Fibroblast of lung (primary cell): Measurements from ENCODE around the gene TRPM4. TPM values are rescaled to one million over a fixed set of nuclear protein-coding genes. Genes with fewer than 3 reads are reported as not detected.

Experiments
- DNase-seq, 2 donors: peaks; one replicate each; pipeline versions ENCODE4 v3.0.0 to v3.0.0-alpha.2; 2010; ENCODE audit warnings: low read depth in 2 of 2
- H2AFZ ChIP-seq: 2 replicates; pipeline ENCODE4 v1.5.1; 2012; ENCODE audit warnings: low read length, control low read depth, inconsistent platforms
- H3K27ac ChIP-seq: 2 replicates; pipeline ENCODE4 v1.5.1; 2011; ENCODE audit warnings: low read length, control low read depth; ENCODE audit not compliant: insufficient read depth
- H3K27me3 ChIP-seq: 2 replicates; pipeline ENCODE4 v1.5.1; 2011; ENCODE audit warnings: mild to moderate bottlenecking, low read length; ENCODE audit not compliant: control insufficient read depth, insufficient read depth
- H3K36me3 ChIP-seq: 2 replicates; pipeline ENCODE4 v1.5.1; 2011; ENCODE audit warnings: low read length; ENCODE audit not compliant: control insufficient read depth, insufficient read depth
- H3K4me1 ChIP-seq: 2 replicates; pipeline ENCODE4 v1.5.1; 2011; ENCODE audit warnings: low read length; ENCODE audit not compliant: control insufficient read depth, insufficient read depth; ENCODE audit errors: extremely low read depth
- H3K4me2 ChIP-seq: 2 replicates; pipeline ENCODE4 v1.5.1; 2011; ENCODE audit warnings: low read length, control low read depth; ENCODE audit not compliant: insufficient read depth; ENCODE audit errors: extremely low read depth
- H3K4me3 ChIP-seq, 4 experiments: fragments of 200-600 bp in 1 of 4; sonication (generic) in 1 of 4; replicated peaks in 1 of 4; 2 replicates each; pipeline ENCODE4 v1.5.1; 2011 to 2016; ENCODE audit warnings: low read length in 4 of 4, low read depth in 3 of 4, mild to moderate bottlenecking in 3 of 4, control low read depth in 2 of 4, inconsistent platforms in 1 of 4, mixed read lengths in 1 of 4; ENCODE audit not compliant: insufficient read depth in 1 of 4; ENCODE audit errors: control extremely low read depth in 1 of 4
- H3K79me2 ChIP-seq: 2 replicates; pipeline ENCODE4 v1.5.1; 2012; ENCODE audit warnings: mild to moderate bottlenecking, low read length, inconsistent platforms; ENCODE audit not compliant: control insufficient read depth, insufficient read depth
- H3K9ac ChIP-seq: 2 replicates; pipeline ENCODE4 v1.5.1; 2011; ENCODE audit warnings: mild to moderate bottlenecking, low read length, control low read depth; ENCODE audit not compliant: insufficient read depth
- H3K9me3 ChIP-seq: 2 replicates; pipeline ENCODE4 v1.5.1; 2012; ENCODE audit warnings: low read depth, low read length; ENCODE audit not compliant: control insufficient read depth, insufficient read depth
- H4K20me1 ChIP-seq: 2 replicates; pipeline ENCODE4 v1.5.1; 2011; ENCODE audit warnings: low read length; ENCODE audit not compliant: control insufficient read depth, insufficient read depth; ENCODE audit errors: extremely low read depth
- CTCF ChIP-seq, 2 donors: IDR thresholded peaks in 1 of 2; conservative IDR thresholded peaks in 1 of 2; 1 replicate in 1 of 2; 2 replicates in 1 of 2; pipeline ENCODE4 v1.5.1; 2011 to 2012; ENCODE audit warnings: low read length in 2 of 2, control low read depth in 1 of 2, inconsistent platforms in 1 of 2, low read depth in 1 of 2, mild to moderate bottlenecking in 1 of 2
- EZH2 ChIP-seq: IDR thresholded peaks from 2 replicates; pipeline ENCODE4 v1.5.1; 2012; ENCODE audit warnings: low read length, control low read depth, mild to moderate bottlenecking; ENCODE audit errors: missing control alignments
- polyA plus RNA-seq, 2 donors: library from polyadenylated mRNA; depleted of rRNA in 1 of 2; stranded (reverse) in 1 of 2; unstranded in 1 of 2; fragments of >200 nt; gene quantifications; 2 replicates each; pipeline ENCODE4 v1.2.1, GENCODE V29; 2011 to 2012; ENCODE audit warnings: missing spikeins in 1 of 2
- total RNA-seq: library from RNA; depleted of rRNA; stranded (reverse); fragments of >200 nt; gene quantifications from 2 replicates; pipeline ENCODE4 v1.2.1, GENCODE V29; 2014

The TRPM4 gene
- total and polyA plus RNA-seq, 2 donors (not counting 1 experiment from before 2014, with no cell fraction given), result 6.7 to 18.7 TPM

GRCh38 chr19:49167857-49168409 is 10.3 kb downstream of the TRPM4 start:
- Histone ChIP-seq H3K9ac (no peak overlapping the region), H3K9me3 (no peaks in the 10 kb centered on the region), H2AFZ (no peak overlapping the region), H3K27ac (no peak overlapping the region), H3K4me2 (no peak overlapping the region), H3K36me3 (peaks cover 4% of the 10 kb centered on the region), H3K4me1 (no peaks in the 10 kb centered on the region), H3K27me3 (no peaks in the 10 kb centered on the region), H3K79me2 (no peaks in the 10 kb centered on the region), H3K4me3 (no peak overlapping the region), H4K20me1 (no peaks in the 10 kb centered on the region)
- DNase-seq, result no peak
- no peak for TF ChIP-seq CTCF (conservative IDR thresholded peaks at IDR 0.05 in 1 of 2, IDR thresholded peaks at IDR 0.05 in 1 of 2; ENCODE audit: low read depth in 1 of 2, low read length in 2 of 2)
- TF ChIP-seq EZH2, result no peak

- H4K20me1 ChIP-seq, result no peaks in the 10 kb centered on the region
- no peak overlapping the region for H2AFZ ChIP-seq
- no peaks in the 10 kb centered on the region for H3K27me3 ChIP-seq
- no peak overlapping the region for H3K9ac ChIP-seq
- TF ChIP-seq CTCF (conservative IDR thresholded peaks at IDR 0.05 in 1 of 2, IDR thresholded peaks at IDR 0.05 in 1 of 2; ENCODE audit: low read depth in 1 of 2, low read length in 2 of 2) (no peak), EZH2 (no peak)
- no peaks in the 10 kb centered on the region for H3K9me3 ChIP-seq
- no peak overlapping the region for H3K4me2 ChIP-seq
- no peaks in the 10 kb centered on the region for H3K79me2 ChIP-seq
- no peaks in the 10 kb centered on the region for H3K4me1 ChIP-seq
- no peak for DNase-seq
- no peak overlapping the region for H3K27ac ChIP-seq
- H3K4me3 ChIP-seq, result no peak overlapping the region
- H3K36me3 ChIP-seq, result peaks cover 4% of the 10 kb centered on the region
Measured at GRCh38 chr19:49168421-49168820, 10.8 kb downstream of the TRPM4 start.

- DNase-seq, result no peak
- Histone ChIP-seq H3K36me3 (peaks cover 4% of the 10 kb centered on the region), H3K27me3 (no peaks in the 10 kb centered on the region), H3K27ac (no peak overlapping the region), H3K4me2 (no peak overlapping the region), H3K4me3 (no peak overlapping the region), H4K20me1 (no peaks in the 10 kb centered on the region), H3K9ac (no peak overlapping the region), H3K9me3 (no peaks in the 10 kb centered on the region), H2AFZ (no peak overlapping the region), H3K79me2 (no peaks in the 10 kb centered on the region), H3K4me1 (no peaks in the 10 kb centered on the region)
- TF ChIP-seq CTCF (conservative IDR thresholded peaks at IDR 0.05 in 1 of 2, IDR thresholded peaks at IDR 0.05 in 1 of 2; ENCODE audit: low read depth in 1 of 2, low read length in 2 of 2), result no peak
Measured at GRCh38 chr19:49173198-49173597, 15.6 kb downstream of the TRPM4 start.
